Left ventricle myocardium inferior (tissue), 1 donor: ENCODE measurements around the gene RPUSD2. TPM values are rescaled to one million over a fixed set of nuclear protein-coding genes. Genes with fewer than 3 reads are reported as not detected.

Experiments
- DNase-seq: peaks from one replicate; pipeline ENCODE4 v3.0.0-alpha.2; 2020
- H3K27ac ChIP-seq: fragments of 200-600 bp; replicated peaks from 2 replicates; pipeline ENCODE4 v1.8.0; 2021
- H3K27me3 ChIP-seq: fragments of 200-600 bp; 2 replicates; pipeline ENCODE4 v1.8.0; 2021; ENCODE audit warnings: low read depth
- H3K36me3 ChIP-seq: fragments of 200-600 bp; 2 replicates; pipeline ENCODE4 v1.8.0; 2021
- H3K4me1 ChIP-seq: fragments of 200-600 bp; 2 replicates; pipeline ENCODE4 v1.8.0; 2021
- H3K4me3 ChIP-seq: fragments of 200-600 bp; 2 replicates; pipeline ENCODE4 v1.8.0; 2021; ENCODE audit warnings: mild to moderate bottlenecking, moderate library complexity
- H3K9me3 ChIP-seq: fragments of 200-600 bp; replicated peaks from 2 replicates; pipeline ENCODE4 v1.8.0; 2021
- intact Hi-C: fragments of 100-400 bp; cut with micrococcal nuclease; formaldehyde crosslinking; loops from one replicate; pipeline ENCODE4 v1.11.0; 2022
- total RNA-seq: library from RNA; stranded (reverse); fragmentation: NEBNext Ultra II Directional; extraction: Animal tissue kit (Norgen Biotek cat#: 25700); gene quantifications from one replicate; pipeline ENCODE4 v1.2.1, GENCODE V29; 2021
- TF ChIP-seq, protein P1 (sequence below): fragments of 200-600 bp; IDR thresholded peaks from 2 replicates; pipeline ENCODE4 v1.8.0; 2021; ENCODE audit warnings: antibody characterized with exemption, mild to moderate bottlenecking, borderline replicate concordance
- donor health status: DM: no; HTN: yes; CAD: no; lungs with severe emphysema.

Gene RPUSD2
- total RNA-seq, 1 donor from 2014 or later, result 12.0 TPM

DNA sequence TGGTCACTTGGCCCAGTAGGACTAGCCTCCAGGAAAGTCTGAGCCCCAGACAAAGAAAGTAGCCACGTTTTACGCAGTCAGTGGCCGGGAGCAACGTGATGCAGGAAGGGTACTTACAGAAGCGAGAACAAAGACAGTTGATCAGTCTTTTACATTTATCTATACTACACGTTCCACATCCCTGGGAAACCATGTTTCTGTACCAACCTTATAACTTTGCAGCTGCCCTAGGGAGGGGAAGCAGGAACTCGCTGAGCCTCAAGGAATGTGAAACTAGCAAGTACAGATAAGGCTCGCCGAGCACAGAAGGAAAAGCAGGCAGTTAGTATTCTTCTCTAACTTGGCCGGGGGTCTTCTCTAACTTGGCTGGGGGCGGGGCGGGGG is 21.6 kb downstream of the RPUSD2 start:
- TF ChIP-seq, protein P1, sequence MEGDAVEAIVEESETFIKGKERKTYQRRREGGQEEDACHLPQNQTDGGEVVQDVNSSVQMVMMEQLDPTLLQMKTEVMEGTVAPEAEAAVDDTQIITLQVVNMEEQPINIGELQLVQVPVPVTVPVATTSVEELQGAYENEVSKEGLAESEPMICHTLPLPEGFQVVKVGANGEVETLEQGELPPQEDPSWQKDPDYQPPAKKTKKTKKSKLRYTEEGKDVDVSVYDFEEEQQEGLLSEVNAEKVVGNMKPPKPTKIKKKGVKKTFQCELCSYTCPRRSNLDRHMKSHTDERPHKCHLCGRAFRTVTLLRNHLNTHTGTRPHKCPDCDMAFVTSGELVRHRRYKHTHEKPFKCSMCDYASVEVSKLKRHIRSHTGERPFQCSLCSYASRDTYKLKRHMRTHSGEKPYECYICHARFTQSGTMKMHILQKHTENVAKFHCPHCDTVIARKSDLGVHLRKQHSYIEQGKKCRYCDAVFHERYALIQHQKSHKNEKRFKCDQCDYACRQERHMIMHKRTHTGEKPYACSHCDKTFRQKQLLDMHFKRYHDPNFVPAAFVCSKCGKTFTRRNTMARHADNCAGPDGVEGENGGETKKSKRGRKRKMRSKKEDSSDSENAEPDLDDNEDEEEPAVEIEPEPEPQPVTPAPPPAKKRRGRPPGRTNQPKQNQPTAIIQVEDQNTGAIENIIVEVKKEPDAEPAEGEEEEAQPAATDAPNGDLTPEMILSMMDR, result no peak
- Histone ChIP-seq H3K9me3 (no peaks in the 10 kb centered on the region), H3K36me3 (no peaks in the 10 kb centered on the region), H3K27ac (no peak overlapping the region), H3K27me3 (no peaks in the 10 kb centered on the region), H3K4me3 (peak overlapping the region; percentile 60), H3K4me1 (peaks cover 14% of the 10 kb centered on the region)
- intact Hi-C loops, result no loop called here
- DNase-seq, result no peak

DNA sequence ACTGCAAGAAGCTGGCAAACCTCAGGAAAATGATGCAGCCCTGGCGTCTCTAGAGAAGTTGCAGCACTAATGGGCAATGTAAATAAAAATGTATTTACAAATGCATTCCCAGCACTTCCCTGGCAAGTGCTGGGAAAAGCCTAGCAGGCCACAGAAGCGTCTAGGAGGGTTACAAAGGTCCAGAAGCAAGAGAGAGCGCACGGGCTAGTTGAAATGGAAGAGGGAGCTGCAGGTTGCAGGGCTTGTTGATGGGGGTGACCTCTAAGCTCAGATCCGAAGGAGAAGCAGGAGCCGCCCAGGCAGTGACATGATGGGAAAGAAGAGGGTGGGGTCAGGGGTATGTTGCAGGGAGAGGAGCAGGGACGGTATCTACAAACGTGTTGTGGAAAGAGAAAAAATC is 22.3 kb downstream of the RPUSD2 start:
- intact Hi-C loops, result no loop called here
- H3K9me3 ChIP-seq, result no peaks in the 10 kb centered on the region
- no peaks in the 10 kb centered on the region for H3K36me3 ChIP-seq
- TF ChIP-seq, protein P1, result no peak
- H3K4me3 ChIP-seq, result no peak overlapping the region
- DNase-seq, result no peak
- H3K27me3 ChIP-seq, result no peaks in the 10 kb centered on the region
- peaks cover 14% of the 10 kb centered on the region for H3K4me1 ChIP-seq
- H3K27ac ChIP-seq, result no peak overlapping the region

DNA sequence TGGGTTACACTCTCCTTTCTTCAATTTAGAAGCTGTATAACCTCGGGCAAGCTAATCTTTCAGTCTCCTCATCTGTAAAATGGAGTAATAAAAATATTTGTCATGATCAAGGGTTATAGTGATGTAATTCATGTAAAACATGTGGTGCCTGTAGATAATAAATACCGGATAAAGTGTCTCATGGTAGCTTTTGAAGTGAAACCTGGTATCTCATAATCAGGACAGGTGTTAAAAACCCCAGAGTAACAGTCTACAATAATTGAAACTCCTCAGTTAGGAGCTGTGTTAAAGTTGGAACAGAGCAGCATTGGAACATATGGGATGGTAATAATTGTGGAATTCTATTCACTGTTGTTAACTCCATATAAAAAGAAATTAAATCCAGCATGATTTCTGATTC is 24.1 kb downstream of the RPUSD2 start:
- TF ChIP-seq, protein P1, result no peak
- Histone ChIP-seq H3K9me3 (no peaks in the 10 kb centered on the region), H3K4me1 (peaks cover 14% of the 10 kb centered on the region), H3K4me3 (peak overlapping the region; percentile 76), H3K27ac (peak overlapping the region; percentile 94), H3K27me3 (no peaks in the 10 kb centered on the region), H3K36me3 (no peaks in the 10 kb centered on the region)
- intact Hi-C loops, result no loop called here
- DNase-seq, result no peak

DNA sequence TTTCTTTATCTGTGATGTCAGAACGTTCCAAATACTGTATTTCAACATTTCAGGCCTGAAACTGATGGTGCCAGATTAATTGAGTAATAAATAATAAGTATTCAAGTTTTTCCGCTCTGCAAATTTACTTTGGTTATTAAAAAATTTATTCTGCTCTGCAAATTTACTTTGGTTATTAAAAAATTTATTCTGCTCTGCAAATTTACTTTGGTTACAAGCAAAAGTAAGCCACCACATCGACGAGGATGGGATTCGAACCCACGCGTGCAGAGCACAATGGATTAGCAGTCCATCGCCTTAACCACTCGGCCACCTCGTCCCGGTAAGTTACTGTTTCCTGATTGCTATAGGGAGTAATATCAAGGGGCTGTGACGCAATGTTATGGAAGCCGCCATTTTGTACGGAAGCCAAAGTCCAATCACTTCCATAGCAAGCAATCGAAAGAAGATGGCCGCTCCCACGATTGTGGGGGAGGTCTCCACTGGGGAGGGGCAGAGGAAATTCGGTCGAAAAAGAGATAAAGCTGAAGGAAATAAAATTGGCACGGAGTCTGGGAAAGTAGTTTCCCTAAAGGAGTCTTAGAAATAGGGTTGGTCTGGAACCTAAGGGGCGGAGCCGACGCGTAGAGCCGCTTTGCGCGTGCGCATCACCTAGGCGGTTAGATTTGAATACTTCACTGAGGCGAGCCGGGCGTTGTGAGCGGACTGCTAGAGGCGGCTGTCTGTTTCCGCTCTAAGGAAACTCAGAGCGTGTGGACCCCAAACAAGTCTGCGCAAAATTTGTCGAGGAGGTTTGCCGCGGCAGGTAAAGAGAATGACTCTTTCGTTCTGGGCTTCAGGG is 24.7 kb downstream of the RPUSD2 start, which contains the start of gene KNL1:
Gene KNL1, plus strand, starts transcription at position 662 of the 841 bp plus-strand sequence. CDS start 8,683 bp downstream, outside the sequence.
- Histone ChIP-seq H3K36me3 (no peaks in the 10 kb centered on the region), H3K9me3 (no peaks in the 10 kb centered on the region), H3K27me3 (no peaks in the 10 kb centered on the region), H3K4me3 (peak within 1 kb of the TSS; percentile 76), H3K27ac (peak within 1 kb of the TSS; percentile 94), H3K4me1 (peaks cover 14% of the 10 kb centered on the region)
- DNase-seq, result peak; percentile 83
- intact Hi-C loops, result no loop called here
- TF ChIP-seq, protein P1, result no peak

DNA sequence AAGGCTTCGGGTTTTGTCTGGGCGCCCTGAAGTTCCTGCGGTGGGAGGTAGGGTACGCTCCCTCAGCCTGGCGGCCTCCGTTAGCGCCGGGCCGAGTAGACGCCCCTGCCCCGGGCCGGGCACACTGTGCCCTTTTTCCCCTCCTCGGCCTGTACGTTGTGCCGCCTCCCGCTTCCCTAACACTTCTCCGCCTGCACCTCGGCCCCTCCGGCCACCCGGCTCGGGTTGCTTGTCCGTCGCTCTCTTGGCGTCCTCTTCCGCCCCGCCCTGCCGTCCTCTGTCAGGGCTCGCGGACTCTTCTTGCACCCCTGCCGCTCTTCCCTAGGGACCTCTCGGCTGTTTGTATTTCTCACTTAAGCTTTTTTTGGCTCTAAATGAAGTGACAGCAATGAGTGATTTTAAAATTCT is 25.3 kb downstream of the RPUSD2 start:
- peak; percentile 25 for DNase-seq
- intact Hi-C loops, result no loop called here
- TF ChIP-seq, protein P1, result peak; percentile 27

More for the DNA sequence above, 25.3 kb downstream of the RPUSD2 start:
- Histone ChIP-seq H3K4me3 (peak overlapping the region; percentile 76), H3K4me1 (peaks cover 14% of the 10 kb centered on the region), H3K9me3 (no peaks in the 10 kb centered on the region), H3K27ac (peak overlapping the region; percentile 94), H3K27me3 (no peaks in the 10 kb centered on the region), H3K36me3 (no peaks in the 10 kb centered on the region)
